AG04450 (cell line): ENCODE data around the gene ZNF496. TPM values are rescaled to one million over a fixed set of nuclear protein-coding genes. Genes with fewer than 3 reads are reported as not detected.

ENCODE experiments used
- CTCF ChIA-PET: fragments of 300-600, 350-600 bp; formaldehyde crosslinking; extraction: SDS; loops from one replicate; lab custom pipeline; 2022; ENCODE audit warnings: antibody characterized with exemption, inconsistent platforms; lab: Charles Lee
- POLR2A ChIA-PET: fragments of 350-600 bp; formaldehyde crosslinking; extraction: SDS; loops from one replicate; lab custom pipeline; 2021; ENCODE audit warnings: antibody characterized with exemption, inconsistent platforms; lab: Yijun Ruan, JAX
- DNase-seq: peaks from one replicate; pipeline ENCODE4 v3.0.0-alpha.2; 2011; ENCODE audit warnings: low read depth, low spot score
- H3K27ac ChIP-seq: one replicate; pipeline ENCODE4 v1.5.1; 2012; ENCODE audit warnings: low read depth, low read length, control low read depth
- H3K27me3 ChIP-seq: one replicate; pipeline ENCODE4 v1.6.0; 2012; ENCODE audit warnings: low read length; ENCODE audit not compliant: control insufficient read depth, insufficient read depth
- H3K4me3 ChIP-seq: 2 replicates; pipeline ENCODE4 v1.5.1; 2011; ENCODE audit warnings: mild to moderate bottlenecking, low read depth, low read length, control low read depth
- H3K9me3 ChIP-seq: 2 replicates; pipeline ENCODE4 v1.5.1; 2012; ENCODE audit warnings: low read length; ENCODE audit not compliant: control insufficient read depth, insufficient read depth
- polyA plus RNA-seq: library from polyadenylated mRNA; depleted of rRNA; stranded (reverse); fragments of >200 nt; gene quantifications from 2 replicates; pipeline ENCODE4 v1.2.3, GENCODE V29; 2011
- TF ChIP-seq, protein P1 (sequence below): IDR thresholded peaks from 2 replicates; pipeline ENCODE4 v1.5.1; 2011; ENCODE audit warnings: low read depth, low read length, control low read depth, inconsistent platforms

Gene ZNF496
- polyA plus RNA-seq, 1 experiment, result 18.5 TPM

DNA sequence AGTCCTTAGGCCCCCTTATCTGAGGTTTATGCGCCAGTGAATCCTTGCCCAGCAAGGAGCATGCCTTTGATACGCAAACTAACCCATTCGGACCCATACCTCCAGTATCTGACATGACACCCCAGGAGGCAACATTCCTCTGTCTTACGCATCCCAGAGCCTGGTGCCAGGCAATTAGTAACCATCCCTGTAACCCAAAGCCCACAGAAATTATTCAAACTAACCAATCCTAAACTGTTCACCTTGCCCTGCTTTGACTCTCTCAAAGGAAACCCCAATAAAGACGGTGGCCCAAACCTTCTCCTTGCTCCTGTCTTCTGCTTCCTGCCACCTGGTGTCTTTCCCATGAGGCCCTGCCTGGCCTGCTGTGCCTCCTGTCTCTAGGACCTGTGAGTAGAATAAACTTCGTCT lies 36.4 kb downstream of the ZNF496 start:
- H3K4me3 ChIP-seq, result no peak overlapping the region
- TF ChIP-seq, protein P1, sequence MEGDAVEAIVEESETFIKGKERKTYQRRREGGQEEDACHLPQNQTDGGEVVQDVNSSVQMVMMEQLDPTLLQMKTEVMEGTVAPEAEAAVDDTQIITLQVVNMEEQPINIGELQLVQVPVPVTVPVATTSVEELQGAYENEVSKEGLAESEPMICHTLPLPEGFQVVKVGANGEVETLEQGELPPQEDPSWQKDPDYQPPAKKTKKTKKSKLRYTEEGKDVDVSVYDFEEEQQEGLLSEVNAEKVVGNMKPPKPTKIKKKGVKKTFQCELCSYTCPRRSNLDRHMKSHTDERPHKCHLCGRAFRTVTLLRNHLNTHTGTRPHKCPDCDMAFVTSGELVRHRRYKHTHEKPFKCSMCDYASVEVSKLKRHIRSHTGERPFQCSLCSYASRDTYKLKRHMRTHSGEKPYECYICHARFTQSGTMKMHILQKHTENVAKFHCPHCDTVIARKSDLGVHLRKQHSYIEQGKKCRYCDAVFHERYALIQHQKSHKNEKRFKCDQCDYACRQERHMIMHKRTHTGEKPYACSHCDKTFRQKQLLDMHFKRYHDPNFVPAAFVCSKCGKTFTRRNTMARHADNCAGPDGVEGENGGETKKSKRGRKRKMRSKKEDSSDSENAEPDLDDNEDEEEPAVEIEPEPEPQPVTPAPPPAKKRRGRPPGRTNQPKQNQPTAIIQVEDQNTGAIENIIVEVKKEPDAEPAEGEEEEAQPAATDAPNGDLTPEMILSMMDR, result no peak
- no peak for DNase-seq
- H3K27ac ChIP-seq, result no peak overlapping the region
- CTCF ChIA-PET, result no interaction called here
- POLR2A ChIA-PET, result no interaction called here
- H3K27me3 ChIP-seq, result no peaks in the 10 kb centered on the region
- H3K9me3 ChIP-seq, result peaks cover 6% of the 10 kb centered on the region; the same call in 1 of the 2 replicates

DNA sequence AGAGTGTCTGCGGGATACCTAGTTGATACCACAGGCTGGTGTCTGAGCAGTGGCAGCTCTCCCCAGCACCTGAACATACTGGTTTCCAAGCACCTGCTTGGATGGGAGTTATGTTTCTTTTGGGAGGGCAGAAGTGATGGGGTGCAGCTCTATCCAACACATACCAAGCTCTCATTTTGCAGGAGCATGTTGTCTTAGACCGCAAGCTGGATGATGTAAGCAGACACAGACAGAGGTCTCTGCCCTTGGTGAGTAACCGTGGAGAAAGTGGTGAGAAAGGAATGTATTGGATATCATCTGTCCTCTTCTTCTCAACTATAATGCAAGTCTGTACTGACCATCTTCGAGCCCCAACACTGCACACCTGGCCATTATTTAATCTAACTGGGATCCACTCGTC lies 37.4 kb downstream of the ZNF496 start:
- Histone ChIP-seq H3K27ac (no peak overlapping the region), H3K9me3 (peaks cover 6% of the 10 kb centered on the region), H3K27me3 (no peaks in the 10 kb centered on the region), H3K4me3 (no peak overlapping the region; the same call in 1 of the 2 replicates)
- POLR2A ChIA-PET, result interaction anchor here (0.5 kb wide), 1 partner anchor 228 kb away, joined by 4 read pairs; no protein-coding TSS in a partner anchor
- TF ChIP-seq, protein P1, result no peak
- CTCF ChIA-PET, result interaction anchor here (0.5 to 2.0 kb wide), 2 partner anchors 97 to 387 kb away, joined by 4 to 6 read pairs; no protein-coding TSS in a partner anchor
- DNase-seq, result peak; percentile 77

DNA sequence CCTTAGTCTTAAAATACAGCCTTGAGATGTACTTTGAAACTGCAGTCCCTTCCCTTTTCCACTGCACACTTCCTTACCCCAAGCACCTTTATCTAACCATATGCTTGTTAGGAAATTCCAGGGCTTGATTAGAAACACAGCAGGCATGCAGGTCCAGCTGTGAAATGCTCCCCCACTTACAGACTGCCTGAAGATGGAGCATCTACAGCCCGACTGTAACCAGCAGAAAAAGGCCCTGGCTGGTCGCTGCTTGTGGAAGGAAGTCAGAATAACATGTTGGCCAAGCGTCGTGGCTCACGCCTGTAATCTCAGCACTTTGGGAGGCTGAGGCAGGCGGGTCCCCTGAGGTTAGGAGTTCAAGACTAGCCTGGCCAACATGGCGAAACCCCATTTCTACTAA lies 38.6 kb downstream of the ZNF496 start:
- peak; percentile 18 for DNase-seq
- Histone ChIP-seq H3K9me3 (peaks cover 18% of the 10 kb centered on the region), H3K27me3 (no peaks in the 10 kb centered on the region), H3K27ac (no peak overlapping the region), H3K4me3 (no peak overlapping the region)
- CTCF ChIA-PET, result interaction anchor here (1.1 to 2.0 kb wide), 2 partner anchors 97 to 386 kb away, joined by 3 to 6 read pairs; no protein-coding TSS in a partner anchor
- TF ChIP-seq, protein P1, result 0 out of 2 replicates have a peak, but pooled peaks have one; percentile 6
- POLR2A ChIA-PET, result no interaction called here

DNA sequence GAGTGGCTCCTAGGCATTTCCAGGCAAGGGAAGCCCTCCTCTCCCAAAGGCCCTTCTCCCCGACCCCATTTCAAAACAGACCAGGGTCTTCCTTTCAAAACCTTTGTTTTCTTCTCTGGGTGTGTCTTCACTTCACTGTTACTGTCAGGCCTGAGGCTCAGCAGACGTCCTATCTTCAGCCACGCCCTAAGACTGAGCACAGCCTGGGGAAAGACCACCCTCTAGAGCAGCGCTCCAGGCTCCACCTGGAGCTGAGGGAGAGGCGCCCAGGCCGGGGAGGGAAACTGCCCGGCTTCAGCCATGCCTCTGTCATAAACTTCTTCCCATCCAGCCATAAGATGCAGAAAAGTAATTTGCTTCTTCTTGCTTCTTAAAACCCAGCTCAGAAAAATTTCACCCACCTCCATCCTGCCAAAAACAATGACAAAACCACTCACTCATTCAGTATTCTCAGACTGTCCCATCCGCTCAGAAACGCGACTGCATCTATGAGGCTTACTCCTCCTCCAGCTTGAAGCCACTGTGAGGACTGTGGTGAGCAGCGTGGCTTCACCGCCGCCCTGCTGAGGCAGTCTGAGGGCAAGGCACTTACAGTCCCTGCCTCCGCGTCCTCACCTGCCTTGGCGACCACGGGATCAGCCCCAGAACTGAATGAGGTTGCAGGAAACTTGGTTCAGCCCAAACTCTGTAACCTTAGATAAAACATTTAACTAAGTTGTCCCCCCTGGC lies 39.7 kb downstream of the ZNF496 start:
- no peaks in the 10 kb centered on the region for H3K27me3 ChIP-seq
- no peak overlapping the region for H3K4me3 ChIP-seq
- peaks cover 25% of the 10 kb centered on the region for H3K9me3 ChIP-seq
- H3K27ac ChIP-seq, result no peak overlapping the region
- TF ChIP-seq, protein P1, result no peak
- ChIA-PET CTCF (interaction anchor here (1.1 kb wide), 1 partner anchor 98 kb away, joined by 3 read pairs; no protein-coding TSS in a partner anchor), POLR2A (interaction anchor here (0.6 kb wide), 1 partner anchor 33 kb away, joined by 4 read pairs; no protein-coding TSS in a partner anchor)
- no peak for DNase-seq

DNA sequence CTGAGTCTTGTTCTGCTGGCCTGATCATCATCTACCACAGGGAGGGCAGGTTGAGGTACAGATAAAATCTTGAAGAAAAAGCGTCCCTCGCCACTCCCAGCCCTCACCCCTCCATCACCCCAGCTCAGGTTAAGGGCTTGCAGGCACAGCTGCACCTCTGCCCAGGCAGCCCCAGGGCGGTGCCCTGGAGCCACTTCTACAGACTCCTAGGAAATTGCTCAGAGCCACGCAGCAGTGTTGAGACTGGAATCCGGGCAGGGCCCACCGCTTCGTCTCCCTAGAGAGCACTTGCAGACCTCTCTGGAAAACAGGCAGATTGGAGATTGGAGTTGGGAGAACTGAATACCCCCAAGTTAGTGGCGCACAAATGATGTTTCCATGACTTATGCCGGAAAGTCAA lies 40.5 kb downstream of the ZNF496 start:
- ChIA-PET POLR2A (no interaction called here), CTCF (no interaction called here)
- TF ChIP-seq, protein P1, result no peak
- no peaks in the 10 kb centered on the region for H3K27me3 ChIP-seq
- peaks cover 29% of the 10 kb centered on the region for H3K9me3 ChIP-seq
- no peak overlapping the region for H3K27ac ChIP-seq
- H3K4me3 ChIP-seq, result no peak overlapping the region
- no peak for DNase-seq
